MCF 10A (cell line): ENCODE data around the gene FAM20A. TPM values are rescaled to one million over a fixed set of nuclear protein-coding genes. Genes with fewer than 3 reads are reported as not detected.

ENCODE experiments used
- BruUV-seq: library from RNA; stranded (reverse); fragments of 400-500 nt; replicated peaks from 2 replicates; lab custom pipeline; 2021; lab: Mats Ljungman, UMichigan
- CTCF ChIA-PET: fragments of 300-600 bp; sonication (Branson Sonifier 250); formaldehyde crosslinking; extraction: SDS; loops from one replicate; lab custom pipeline; 2021; ENCODE audit warnings: antibody characterized with exemption, inconsistent platforms; lab: Yijun Ruan, JAX
- POLR2A ChIA-PET: fragments of 300-600, 350-650 bp; sonication (Branson Sonifier 250); formaldehyde crosslinking; extraction: SDS; loops from one replicate; lab custom pipeline; 2020; ENCODE audit warnings: antibody characterized with exemption, inconsistent platforms; lab: Yijun Ruan, JAX
- DNase-seq: peaks from one replicate; pipeline ENCODE4 v3.0.0-alpha.2; 2018; ENCODE audit not compliant: unreplicated experiment
- H3K27ac Mint-ChIP-seq: one replicate; pipeline ENCODE4 v1.8.0; 2022; ENCODE audit warnings: mild to moderate bottlenecking, low read depth, mixed read lengths; ENCODE audit not compliant: unreplicated experiment
- H3K27me3 Mint-ChIP-seq: one replicate; pipeline ENCODE4 v1.8.0; 2022; ENCODE audit warnings: mixed read lengths; ENCODE audit not compliant: insufficient read depth, unreplicated experiment
- H3K36me3 Mint-ChIP-seq: one replicate; pipeline ENCODE4 v1.8.0; 2022; ENCODE audit warnings: mild to moderate bottlenecking, moderate library complexity, mixed read lengths; ENCODE audit not compliant: insufficient read depth, unreplicated experiment
- H3K4me1 Mint-ChIP-seq: one replicate; pipeline ENCODE4 v1.8.0; 2022; ENCODE audit warnings: mixed read lengths; ENCODE audit not compliant: insufficient read depth, unreplicated experiment
- H3K4me3 Mint-ChIP-seq: one replicate; pipeline ENCODE4 v1.8.0; 2022; ENCODE audit warnings: mild to moderate bottlenecking, moderate library complexity, mixed read lengths; ENCODE audit not compliant: unreplicated experiment
- H3K9me3 Mint-ChIP-seq: one replicate; pipeline ENCODE4 v1.8.0; 2022; ENCODE audit warnings: mixed read lengths; ENCODE audit not compliant: unreplicated experiment
- CTCF ChIP-seq: fragments of 200-600 bp; IDR thresholded peaks from one replicate; pipeline ENCODE4 v1.8.0; 2022; ENCODE audit warnings: antibody characterized with exemption, mild to moderate bottlenecking; ENCODE audit not compliant: unreplicated experiment
- intact Hi-C: fragments of 100-400 bp; cut with micrococcal nuclease; formaldehyde crosslinking; loops from 2 replicates; pipeline ENCODE4 v1.14.1; 2022
- total RNA-seq: library from RNA; stranded (reverse); gene quantifications from 2 replicates; pipeline ENCODE4 v1.2.3, GENCODE V29; 2022

FAM20A gene
- total RNA-seq, 1 experiment from 2014 or later = not detected

GRCh38 chr17:68641276-68642117, 40.3 kb upstream of the FAM20A start:
- no TSS peak for BruUV-seq
- Mint-ChIP-seq H3K9me3 (no peaks in the 10 kb centered on the region), H3K27me3 (peaks cover 15% of the 10 kb centered on the region), H3K27ac (no peak overlapping the region), H3K36me3 (no peaks in the 10 kb centered on the region), H3K4me3 (no peak overlapping the region), H3K4me1 (no peaks in the 10 kb centered on the region)
- ChIA-PET POLR2A (interaction anchor here (1.0 kb wide), 1 partner anchor 22 kb away, joined by 3 read pairs; no protein-coding TSS in a partner anchor), CTCF (no interaction called here)
- intact Hi-C loops = no loop called here
- TF ChIP-seq CTCF = no peak
- no peak for DNase-seq

GRCh38 chr17:68640242-68640989, 39.2 kb upstream of the FAM20A start:
- ChIA-PET CTCF (no interaction called here), POLR2A (interaction anchor here (0.6 to 1.5 kb wide), 5 partner anchors 13 to 350 kb away, joined by 3 read pairs; partner anchors contain the start of gene SLC16A6)
- Mint-ChIP-seq H3K36me3 (no peaks in the 10 kb centered on the region), H3K4me1 (no peaks in the 10 kb centered on the region), H3K27me3 (peaks cover 15% of the 10 kb centered on the region), H3K27ac (no peak overlapping the region), H3K9me3 (peaks cover 3% of the 10 kb centered on the region), H3K4me3 (no peak overlapping the region)
- intact Hi-C loops = no loop called here
- TF ChIP-seq CTCF = no peak
- no TSS peak for BruUV-seq
- no peak for DNase-seq

DNA sequence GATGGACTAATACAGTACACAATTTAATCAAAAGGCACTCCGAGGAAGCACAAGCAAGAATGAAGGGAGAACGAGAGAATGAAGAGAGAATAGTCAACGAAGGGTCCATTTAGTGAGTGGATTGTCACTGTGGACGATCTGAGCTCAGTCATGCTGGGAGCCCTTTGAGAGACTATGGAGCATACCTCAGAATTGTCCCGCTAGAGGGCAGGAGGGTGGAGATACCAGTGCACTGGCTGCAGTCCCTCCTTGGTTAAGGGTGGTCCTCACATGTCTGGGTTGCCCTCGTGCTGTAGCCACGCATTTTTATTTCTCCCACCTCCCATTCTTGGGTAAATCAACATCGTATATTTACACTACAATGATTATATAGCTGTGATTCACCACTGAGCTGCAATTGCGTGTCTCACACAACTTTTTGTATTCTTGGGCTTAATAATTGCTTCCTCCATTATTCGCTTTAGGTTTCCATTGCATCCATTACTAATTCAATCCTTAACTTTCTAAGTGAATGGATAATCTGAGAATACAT, 33.2 kb upstream of the FAM20A start:
- no TSS peak for BruUV-seq
- Mint-ChIP-seq H3K36me3 (no peaks in the 10 kb centered on the region), H3K4me3 (no peak overlapping the region), H3K27me3 (no peaks in the 10 kb centered on the region), H3K9me3 (peaks cover 13% of the 10 kb centered on the region), H3K27ac (no peak overlapping the region), H3K4me1 (no peaks in the 10 kb centered on the region)
- no peak for DNase-seq
- TF ChIP-seq CTCF = no peak
- intact Hi-C loops = no loop called here
- CTCF ChIA-PET = no interaction called here
- POLR2A ChIA-PET = no interaction called here

DNA sequence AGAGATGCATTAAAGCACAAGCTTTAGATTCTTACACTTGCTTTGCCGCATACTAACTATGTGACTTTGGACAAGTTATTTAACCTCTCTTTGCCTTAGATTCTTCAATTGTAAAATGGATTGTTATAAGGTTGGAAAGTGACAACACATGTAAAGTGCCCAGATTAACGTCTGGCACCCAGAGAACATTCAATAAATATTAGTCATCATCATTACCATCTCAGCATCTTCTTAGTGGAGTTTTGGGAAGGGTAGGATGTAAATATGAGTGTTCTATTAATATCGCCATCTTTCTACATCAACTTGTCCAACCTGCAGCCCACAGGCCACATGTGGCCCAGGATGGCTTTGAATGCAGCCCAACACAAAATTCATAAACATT, 27.4 kb upstream of the FAM20A start:
- BruUV-seq = no TSS peak

More for the DNA sequence above, 27.4 kb upstream of the FAM20A start:
- H3K9me3 Mint-ChIP-seq = no peaks in the 10 kb centered on the region
- no peaks in the 10 kb centered on the region for H3K27me3 Mint-ChIP-seq
- POLR2A ChIA-PET = no interaction called here
- H3K27ac Mint-ChIP-seq = no peak overlapping the region
- no peak overlapping the region for H3K4me3 Mint-ChIP-seq
- intact Hi-C loops = no loop called here
- no peak for DNase-seq
- no peak for TF ChIP-seq CTCF
- H3K4me1 Mint-ChIP-seq = peaks cover 6% of the 10 kb centered on the region
- CTCF ChIA-PET = interaction anchor here (0.6 kb wide), 1 partner anchor 12 kb away, joined by 3 read pairs; no protein-coding TSS in a partner anchor
- H3K36me3 Mint-ChIP-seq = no peaks in the 10 kb centered on the region
